GM12874 (cell line): ENCODE measurements around the gene PYGO2.

Experiments used
- TF ChIP-seq, protein P1 (sequence below): IDR thresholded peaks from 2 replicates; pipeline ENCODE4 v1.5.1; 2011; ENCODE audit warnings: low read depth, mild to moderate bottlenecking, control low read depth, low read length, moderate library complexity; ENCODE audit not compliant: insufficient read depth

The PYGO2 gene

DNA sequence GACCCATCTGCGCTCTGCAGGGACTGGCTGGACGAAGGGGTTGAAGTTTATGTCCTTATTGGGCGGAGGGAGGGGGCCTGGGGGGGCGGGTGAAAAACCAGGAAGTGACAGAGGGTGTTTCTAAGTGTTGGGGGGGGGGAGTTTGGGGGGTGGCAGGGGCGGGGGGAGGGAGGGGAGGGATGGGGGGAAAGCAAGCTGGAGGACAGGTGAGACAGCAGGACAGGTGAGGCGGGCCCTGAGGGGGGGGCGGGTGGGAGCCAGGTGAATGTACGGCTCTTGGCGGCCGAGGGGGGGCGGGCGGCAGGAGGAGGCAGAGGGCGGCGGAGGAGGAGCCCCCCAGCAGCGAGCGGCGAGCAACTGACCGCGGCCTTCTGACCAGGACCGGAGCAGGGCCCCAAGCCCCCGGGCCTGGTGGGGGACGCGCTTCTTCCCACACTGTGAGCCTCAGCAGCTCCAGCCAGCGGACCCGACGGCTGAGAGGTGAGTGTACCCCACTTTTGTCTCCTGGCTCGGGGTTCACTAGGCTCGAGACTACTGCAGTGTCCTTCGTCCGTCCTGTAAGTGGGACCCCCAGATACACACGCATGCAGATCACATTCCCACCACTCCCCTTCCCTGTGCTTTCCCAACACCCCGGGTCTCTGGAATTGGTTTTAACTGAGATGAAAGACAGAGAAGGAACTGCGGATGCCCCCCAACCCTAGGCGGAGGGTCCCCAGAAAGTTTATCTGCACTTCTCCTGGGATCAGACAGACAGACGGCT, 41.1 kb upstream of the PYGO2 start, which contains the start of gene ZBTB7B:
TSS of gene ZBTB7B (plus strand) at position 339 of the 763 bp plus-strand sequence. CDS start 11,859 bp downstream, outside the sequence.
- TF ChIP-seq, protein P1, sequence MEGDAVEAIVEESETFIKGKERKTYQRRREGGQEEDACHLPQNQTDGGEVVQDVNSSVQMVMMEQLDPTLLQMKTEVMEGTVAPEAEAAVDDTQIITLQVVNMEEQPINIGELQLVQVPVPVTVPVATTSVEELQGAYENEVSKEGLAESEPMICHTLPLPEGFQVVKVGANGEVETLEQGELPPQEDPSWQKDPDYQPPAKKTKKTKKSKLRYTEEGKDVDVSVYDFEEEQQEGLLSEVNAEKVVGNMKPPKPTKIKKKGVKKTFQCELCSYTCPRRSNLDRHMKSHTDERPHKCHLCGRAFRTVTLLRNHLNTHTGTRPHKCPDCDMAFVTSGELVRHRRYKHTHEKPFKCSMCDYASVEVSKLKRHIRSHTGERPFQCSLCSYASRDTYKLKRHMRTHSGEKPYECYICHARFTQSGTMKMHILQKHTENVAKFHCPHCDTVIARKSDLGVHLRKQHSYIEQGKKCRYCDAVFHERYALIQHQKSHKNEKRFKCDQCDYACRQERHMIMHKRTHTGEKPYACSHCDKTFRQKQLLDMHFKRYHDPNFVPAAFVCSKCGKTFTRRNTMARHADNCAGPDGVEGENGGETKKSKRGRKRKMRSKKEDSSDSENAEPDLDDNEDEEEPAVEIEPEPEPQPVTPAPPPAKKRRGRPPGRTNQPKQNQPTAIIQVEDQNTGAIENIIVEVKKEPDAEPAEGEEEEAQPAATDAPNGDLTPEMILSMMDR = no peak

DNA sequence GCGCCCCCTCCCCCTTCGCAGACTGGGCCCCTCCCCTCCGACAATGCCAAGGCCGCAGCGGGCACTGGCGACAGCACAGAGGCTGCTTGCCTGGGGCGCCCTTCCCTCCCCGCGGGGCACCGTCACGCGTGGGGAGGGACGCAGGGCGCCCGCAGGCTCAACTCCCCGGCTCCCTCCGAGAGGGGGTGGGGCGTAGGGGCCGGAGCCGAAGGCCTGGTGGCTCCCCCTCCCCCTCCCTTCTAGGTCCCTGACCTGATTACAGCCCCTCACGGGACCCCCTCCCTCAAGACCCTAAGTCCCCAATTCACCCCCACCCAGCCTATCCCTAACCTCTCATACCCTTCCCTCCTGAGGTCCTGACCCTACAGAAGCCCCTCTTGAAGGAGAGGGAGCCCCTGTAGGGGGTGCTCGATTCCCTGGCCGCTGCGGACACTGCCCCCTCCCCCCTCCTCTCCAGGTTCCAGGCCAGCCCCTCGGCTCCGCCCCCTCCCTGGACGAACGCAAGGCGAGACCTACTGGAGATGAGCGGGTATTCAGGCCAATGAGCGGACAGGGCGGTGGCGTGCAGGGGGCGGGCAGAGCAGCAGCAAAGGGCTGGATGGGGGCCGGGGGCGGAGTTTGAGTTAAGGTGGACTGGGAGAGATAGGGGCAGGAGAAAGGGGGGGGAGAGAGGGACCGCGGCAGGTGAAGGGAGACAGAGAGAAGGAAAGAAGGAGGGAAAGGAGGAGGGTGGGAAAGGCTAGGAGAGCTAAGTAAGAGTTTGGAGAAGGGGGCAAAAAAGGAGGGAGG, 40.3 kb upstream of the PYGO2 start:
- TF ChIP-seq, protein P1 = peak; percentile 60

DNA sequence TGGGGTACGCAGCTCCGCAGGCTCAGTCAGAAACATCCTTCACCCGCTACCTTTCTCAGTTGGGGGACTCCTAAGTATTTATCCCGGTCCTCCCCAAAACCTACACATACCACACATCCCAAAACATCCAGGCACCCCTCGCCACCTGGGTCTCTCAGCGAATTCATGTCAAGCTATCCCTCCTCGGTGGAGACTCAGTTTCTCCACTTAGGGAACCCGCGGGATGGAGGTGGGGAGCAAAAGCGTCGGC, 39.8 kb upstream of the PYGO2 start:
- TF ChIP-seq, protein P1 = no peak

DNA sequence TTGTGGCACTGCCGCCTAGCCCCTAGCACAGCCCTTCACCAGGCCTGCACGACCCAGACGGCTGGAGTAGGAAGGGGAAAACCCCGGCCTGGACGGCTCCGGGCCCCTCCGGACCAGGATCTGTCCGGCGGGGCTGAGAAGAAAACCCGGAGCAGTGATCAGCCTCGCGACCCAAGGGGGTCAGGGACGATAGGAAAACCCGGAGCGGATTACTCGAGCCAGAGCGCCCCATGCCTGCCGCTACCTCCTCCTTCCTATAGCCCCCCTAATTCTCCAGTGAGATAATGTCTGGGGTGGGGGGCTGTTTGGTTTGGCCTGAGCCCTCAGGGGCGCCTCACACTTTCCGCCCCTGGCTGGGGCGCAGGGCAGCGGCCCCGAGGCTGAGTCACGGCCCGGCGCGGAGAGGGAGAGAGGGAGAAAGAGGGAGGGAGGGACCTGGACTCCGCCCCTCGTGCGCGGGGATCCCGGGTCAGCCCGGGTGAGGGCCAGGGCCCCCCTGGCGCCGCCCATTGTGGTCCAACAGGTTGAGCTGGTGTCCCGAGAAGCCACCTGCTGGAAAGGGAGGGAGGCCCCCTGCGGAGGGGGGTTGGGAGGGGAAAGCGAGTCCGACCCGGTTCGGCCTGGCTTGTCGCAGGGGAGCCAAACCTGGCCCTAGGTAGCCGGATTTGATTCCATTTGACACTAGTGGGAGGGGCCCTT, 39.3 kb upstream of the PYGO2 start:
- TF ChIP-seq, protein P1 = no peak

DNA sequence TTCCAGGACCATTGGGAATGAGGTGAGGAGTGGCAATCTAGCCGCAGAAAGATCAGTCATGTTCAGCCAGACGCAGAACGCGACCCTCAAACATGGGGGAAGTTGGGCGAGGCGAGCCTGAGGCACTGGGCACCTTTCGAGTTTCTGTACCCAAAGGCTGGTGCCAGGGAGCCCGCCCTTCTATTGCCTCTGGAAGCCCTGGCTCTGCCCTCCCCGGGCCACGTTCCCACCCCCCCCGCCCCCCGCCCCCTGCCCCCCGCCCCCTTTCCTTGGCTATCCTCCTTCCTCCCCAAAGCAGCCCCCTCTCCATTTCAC, 38.8 kb upstream of the PYGO2 start:
- TF ChIP-seq, protein P1 = no peak

DNA sequence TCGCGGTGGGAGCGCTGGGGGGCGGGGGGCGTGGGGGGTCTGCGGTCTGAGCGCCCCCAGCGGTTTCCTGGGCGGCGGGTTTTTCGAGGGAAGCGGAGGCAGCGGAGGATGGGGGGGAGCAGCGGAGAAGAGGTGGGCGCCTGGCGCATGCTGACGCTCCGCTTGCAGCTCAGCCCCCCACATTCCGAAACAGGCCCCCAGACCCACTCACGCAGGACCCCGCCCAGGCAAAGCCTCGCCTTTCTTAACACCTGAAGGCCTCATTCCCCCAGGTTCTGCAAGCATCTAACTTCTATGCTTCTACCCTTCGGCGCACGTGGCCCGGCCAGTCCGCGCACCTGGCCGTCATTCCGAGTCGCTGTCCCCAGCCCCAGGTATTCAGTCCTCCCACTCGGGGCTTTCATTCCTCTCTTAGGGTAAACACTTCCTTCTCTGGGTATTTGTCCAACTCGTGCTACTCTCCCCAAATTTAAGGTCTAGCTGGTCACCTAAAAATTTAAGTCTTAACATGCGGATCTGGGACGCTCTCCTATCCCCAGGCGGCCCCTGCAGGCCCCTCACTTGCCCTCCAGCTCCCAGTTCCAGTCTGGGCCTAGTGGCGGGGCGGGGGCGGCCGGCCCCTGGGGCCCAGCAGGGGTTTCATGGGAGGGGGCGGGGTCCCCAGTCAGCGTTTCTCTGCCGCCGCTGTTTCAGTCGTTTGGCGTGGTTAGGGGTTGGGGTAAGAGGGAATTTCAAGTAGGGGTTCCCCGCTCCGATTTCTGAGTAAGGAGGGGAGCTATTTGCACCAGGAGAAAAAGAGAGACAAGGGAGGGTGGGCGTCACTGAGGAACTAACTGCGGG, 38.2 kb upstream of the PYGO2 start:
- TF ChIP-seq, protein P1 = no peak
